Measurements from ENCODE around the gene KLHL6.
"Not testable (repeated sequence)": the region's sequence is repeated elsewhere in the genome, so short reads cannot be mapped to it uniquely, and the experiment has no call there.

KLHL6 gene

GRCh38 chr3:183529185-183529584 is 26.3 kb downstream of the KLHL6 start:
- no peak for DNase-seq

GRCh38 chr3:183528758-183529157 is 26.7 kb downstream of the KLHL6 start:
- DNase-seq: not testable (repeated sequence)

GRCh38 chr3:183527428-183528379 is 27.8 kb downstream of the KLHL6 start:
- no peak for DNase-seq

GRCh38 chr3:183526838-183527427 is 28.6 kb downstream of the KLHL6 start:
- DNase-seq: no peak

GRCh38 chr3:183524476-183524875 is 31.0 kb downstream of the KLHL6 start:
- DNase-seq: no peak

GRCh38 chr3:183520741-183521556 is 34.6 kb downstream of the KLHL6 start:
- not testable (repeated sequence) for DNase-seq

GRCh38 chr3:183520295-183520694 is 35.2 kb downstream of the KLHL6 start:
- not testable (repeated sequence) for DNase-seq

- DNase-seq: no peak
Measured at GRCh38 chr3:183519891-183520290, 35.6 kb downstream of the KLHL6 start.

- DNase-seq: no peak
Measured at GRCh38 chr3:183518491-183519251, 36.8 kb downstream of the KLHL6 start.

- DNase-seq: no peak
Measured at GRCh38 chr3:183517607-183518006, 37.9 kb downstream of the KLHL6 start.

- DNase-seq: no peak
Measured at GRCh38 chr3:183515968-183516851, 39.3 kb downstream of the KLHL6 start.

- DNase-seq: no peak
Measured at GRCh38 chr3:183514021-183514420, 41.5 kb downstream of the KLHL6 start.

- no peak for DNase-seq
Measured at GRCh38 chr3:183513046-183513706, 42.3 kb downstream of the KLHL6 start.

- not testable (repeated sequence) for DNase-seq
Measured at GRCh38 chr3:183511286-183512131, 44.0 kb downstream of the KLHL6 start.

GRCh38 chr3:183508821-183509220 is 46.7 kb downstream of the KLHL6 start:
- DNase-seq: no peak

GRCh38 chr3:183507551-183507950 is 48.0 kb downstream of the KLHL6 start:
- no peak for DNase-seq

- DNase-seq: no peak
Measured at GRCh38 chr3:183506674-183507320, 48.7 kb downstream of the KLHL6 start.

GRCh38 chr3:183504597-183504996 is 50.9 kb downstream of the KLHL6 start:
- DNase-seq: no peak

GRCh38 chr3:183503746-183504145 is 51.8 kb downstream of the KLHL6 start:
- no peak for DNase-seq
